Immature natural killer cell (primary cell): ENCODE data around the gene CHCHD6. TPM values are rescaled to one million over a fixed set of nuclear protein-coding genes. Genes with fewer than 3 reads are reported as not detected.

Experiments used
- DNase-seq, 3 donors: peaks; one replicate each; pipeline ENCODE4 v3.0.0; 2022; ENCODE audit warnings: mixed read lengths in 1 of 3
- H3K27ac Mint-ChIP-seq, 6 donors: one replicate each; pipeline ENCODE4 v1.8.0; 2020; ENCODE audit warnings: mixed read lengths in 6 of 6, mild to moderate bottlenecking in 5 of 6, inconsistent platforms in 4 of 6, moderate library complexity in 3 of 6
- H3K27me3 Mint-ChIP-seq, 3 donors: one replicate each; pipeline ENCODE4 v1.8.0; 2020 to 2021; ENCODE audit warnings: low read depth in 3 of 3, mild to moderate bottlenecking in 3 of 3, mixed read lengths in 3 of 3, moderate library complexity in 3 of 3, inconsistent platforms in 1 of 3
- H3K36me3 Mint-ChIP-seq, 3 donors: one replicate each; pipeline ENCODE4 v1.8.0; 2020; ENCODE audit warnings: mixed read lengths in 3 of 3, inconsistent platforms in 2 of 3, mild to moderate bottlenecking in 2 of 3
- H3K4me1 Mint-ChIP-seq, 2 donors: one replicate each; pipeline ENCODE4 v1.8.0; 2020; ENCODE audit warnings: inconsistent platforms in 2 of 2, mild to moderate bottlenecking in 2 of 2, mixed read lengths in 2 of 2, moderate library complexity in 1 of 2
- H3K4me3 Mint-ChIP-seq, 5 donors: one replicate each; pipeline ENCODE4 v1.8.0; 2020; ENCODE audit warnings: mild to moderate bottlenecking in 5 of 5, mixed read lengths in 5 of 5, inconsistent platforms in 3 of 5, moderate library complexity in 3 of 5
- H3K9me3 Mint-ChIP-seq, 6 donors: one replicate each; pipeline ENCODE4 v1.8.0; 2020; ENCODE audit warnings: mild to moderate bottlenecking in 6 of 6, mixed read lengths in 6 of 6, inconsistent platforms in 4 of 6, moderate library complexity in 3 of 6
- polyA plus RNA-seq, 3 donors: library from polyadenylated mRNA; unstranded; fragments of 300-500 nt; fragmentation: Illumina TruSeq; gene quantifications; one replicate each; pipeline ENCODE4 v1.2.3, GENCODE V29; 2021

CHCHD6 gene
- polyA plus RNA-seq, 3 donors from 2014 or later, result 9.7 to 12.9 (median 9.7) TPM

GRCh38 chr3:126758882-126759281, 54.8 kb downstream of the CHCHD6 start:
- Mint-ChIP-seq H3K9me3 (no peaks in the 10 kb centered on the region), H3K27ac (peak overlapping the region in 1 of 6 donors; percentile 55), H3K4me1 (peaks cover 0 to 6% of the 10 kb centered on the region in 2 donors), H3K36me3 (peaks cover 0 to 3% (median 0%) of the 10 kb centered on the region in 3 donors), H3K27me3 (peaks cover 0 to 1% (median 0%) of the 10 kb centered on the region in 3 donors), H3K4me3 (no peak overlapping the region)
- DNase-seq, result no peak

DNA sequence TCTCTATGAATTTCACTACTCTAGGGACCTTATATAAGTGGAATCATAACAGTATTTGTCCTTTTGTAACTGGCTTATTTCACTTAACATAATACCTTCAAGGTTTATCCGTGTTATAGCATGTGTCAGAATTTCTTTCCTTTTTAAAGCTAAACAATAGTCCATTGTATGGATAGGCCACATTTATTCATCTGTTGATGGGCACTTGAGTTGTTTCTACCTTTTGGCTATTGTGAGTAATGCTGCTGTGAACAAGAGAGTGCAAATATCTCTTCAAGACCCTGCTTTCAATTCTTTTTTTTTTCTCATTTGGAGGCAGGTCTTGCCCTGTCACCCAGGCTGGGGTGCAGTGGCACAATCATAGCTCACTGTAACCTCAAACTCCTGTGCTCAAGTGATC, 56.5 kb downstream of the CHCHD6 start:
- Mint-ChIP-seq H3K27me3 (peaks cover 0 to 1% (median 0%) of the 10 kb centered on the region in 3 donors), H3K27ac (no peak overlapping the region), H3K4me1 (peaks cover 0 to 6% of the 10 kb centered on the region in 2 donors), H3K9me3 (no peaks in the 10 kb centered on the region), H3K4me3 (no peak overlapping the region), H3K36me3 (peaks cover 0 to 8% (median 3%) of the 10 kb centered on the region in 3 donors)
- no peak for DNase-seq

DNA sequence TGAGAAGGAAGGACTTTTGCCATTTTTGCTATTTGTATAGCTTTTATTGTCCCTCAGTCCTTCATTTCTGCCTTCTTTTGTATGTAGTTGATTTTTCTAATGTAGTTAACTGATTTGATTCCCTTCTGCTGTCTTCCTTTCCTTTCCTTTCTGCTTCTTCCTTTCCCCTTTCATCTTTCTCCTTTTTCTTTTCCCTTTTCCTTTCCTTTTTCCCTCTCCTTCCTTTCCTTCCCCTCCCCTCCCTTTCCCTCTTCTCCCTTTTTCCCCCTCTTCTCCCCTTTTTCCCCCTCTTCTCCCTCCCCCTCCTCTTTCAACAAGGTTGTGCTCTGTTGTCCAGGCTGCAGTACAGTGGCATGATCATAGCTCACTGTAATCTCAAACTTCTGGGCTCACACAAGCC, 59.0 kb downstream of the CHCHD6 start:
- no peaks in the 10 kb centered on the region for H3K9me3 Mint-ChIP-seq
- DNase-seq, result no peak
- H3K36me3 Mint-ChIP-seq, result peaks cover 0 to 16% (median 12%) of the 10 kb centered on the region in 3 donors
- H3K27me3 Mint-ChIP-seq, result peaks cover 0 to 1% (median 1%) of the 10 kb centered on the region in 3 donors
- peaks cover 3 to 9% of the 10 kb centered on the region in 2 donors for H3K4me1 Mint-ChIP-seq
- H3K4me3 Mint-ChIP-seq, result no peak overlapping the region
- H3K27ac Mint-ChIP-seq, result no peak overlapping the region

DNA sequence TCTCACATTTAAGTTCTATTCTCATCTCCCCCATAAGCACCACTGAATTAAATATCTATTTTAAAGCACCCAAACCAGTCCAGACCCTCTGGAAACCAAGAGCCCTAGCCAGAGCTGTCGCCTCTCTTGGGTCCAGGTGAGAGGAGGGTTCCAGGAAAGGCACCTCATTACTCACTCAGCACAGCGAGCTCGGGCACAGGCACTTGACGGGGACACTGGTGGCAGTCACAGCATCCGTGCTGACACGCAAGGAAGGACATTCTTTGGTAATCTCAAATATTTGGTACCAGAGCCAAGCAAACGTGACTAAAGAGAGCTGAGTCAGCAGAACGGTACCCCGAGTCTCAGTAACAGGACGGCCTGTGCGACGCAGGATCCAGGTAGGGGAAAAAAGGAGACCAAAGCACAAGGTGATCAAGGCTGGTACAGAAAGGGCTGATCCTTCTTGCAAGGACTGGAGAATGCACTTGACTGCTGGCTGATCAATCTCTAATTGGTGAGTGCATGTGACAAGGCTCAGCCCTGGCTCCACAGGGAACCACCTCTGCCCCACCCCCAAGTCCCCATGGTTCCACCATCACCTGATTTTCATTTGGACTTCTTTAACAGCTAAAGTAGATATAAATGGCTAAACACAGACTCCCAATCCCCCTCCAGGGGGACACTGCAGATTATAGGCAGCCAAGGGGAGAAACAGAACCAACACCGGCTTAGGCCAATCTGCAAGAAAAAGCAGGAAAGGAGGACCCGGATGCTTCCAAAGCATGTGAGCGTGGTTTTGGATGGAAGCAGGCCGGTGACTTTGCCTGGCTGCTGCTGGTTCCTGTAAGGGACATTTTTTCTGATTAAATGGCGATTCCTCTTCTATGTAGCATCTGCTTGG, 61.4 kb downstream of the CHCHD6 start:
- H3K4me3 Mint-ChIP-seq, result no peak overlapping the region
- peaks cover 6 to 7% of the 10 kb centered on the region in 2 donors for H3K4me1 Mint-ChIP-seq
- peaks cover 0 to 1% (median 0%) of the 10 kb centered on the region in 3 donors for H3K27me3 Mint-ChIP-seq
- peaks cover 0 to 6% (median 2%) of the 10 kb centered on the region in 6 donors for H3K9me3 Mint-ChIP-seq
- no peak overlapping the region for H3K27ac Mint-ChIP-seq
- peaks cover 0 to 17% (median 13%) of the 10 kb centered on the region in 3 donors for H3K36me3 Mint-ChIP-seq
- no peak for DNase-seq

DNA sequence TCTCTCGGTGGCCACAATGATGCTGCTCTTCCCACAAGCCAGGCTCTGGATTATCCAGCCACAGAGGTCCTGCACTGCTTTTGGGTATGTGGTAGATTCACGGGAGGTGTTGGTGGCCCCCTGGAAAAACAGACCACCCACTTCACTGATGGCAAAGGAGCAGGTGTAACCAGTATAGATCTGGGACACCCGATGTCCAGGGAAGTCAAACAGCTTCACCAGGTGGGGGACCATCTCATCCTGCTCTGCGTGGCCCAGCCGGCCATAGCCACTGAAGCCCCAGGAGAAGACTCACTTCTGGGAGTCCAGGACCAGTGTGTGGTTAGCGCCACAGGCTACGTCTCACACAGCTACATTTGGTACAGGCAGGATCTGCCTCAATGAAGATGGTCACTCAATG, 62.6 kb downstream of the CHCHD6 start:
- peaks cover 6 to 7% of the 10 kb centered on the region in 2 donors for H3K4me1 Mint-ChIP-seq
- H3K36me3 Mint-ChIP-seq, result peaks cover 0 to 17% (median 13%) of the 10 kb centered on the region in 3 donors
- no peak overlapping the region for H3K27ac Mint-ChIP-seq
- peaks cover 0 to 15% (median 7%) of the 10 kb centered on the region in 6 donors for H3K9me3 Mint-ChIP-seq
- H3K27me3 Mint-ChIP-seq, result peaks cover 0 to 1% (median 0%) of the 10 kb centered on the region in 3 donors
- H3K4me3 Mint-ChIP-seq, result no peak overlapping the region
- no peak for DNase-seq

GRCh38 chr3:126768903-126769302, 64.9 kb downstream of the CHCHD6 start:
- H3K9me3 Mint-ChIP-seq, result peaks cover 6 to 19% (median 12%) of the 10 kb centered on the region in 6 donors
- H3K27me3 Mint-ChIP-seq, result peaks cover 0 to 6% (median 2%) of the 10 kb centered on the region in 3 donors
- no peak overlapping the region for H3K4me3 Mint-ChIP-seq
- H3K27ac Mint-ChIP-seq, result no peak overlapping the region
- peaks cover 0 to 21% (median 13%) of the 10 kb centered on the region in 3 donors for H3K36me3 Mint-ChIP-seq
- H3K4me1 Mint-ChIP-seq, result peaks cover 6 to 7% of the 10 kb centered on the region in 2 donors
- DNase-seq, result no peak

GRCh38 chr3:126770096-126770495, 66.1 kb downstream of the CHCHD6 start:
- DNase-seq, result no peak
- H3K9me3 Mint-ChIP-seq, result peaks cover 6 to 19% (median 12%) of the 10 kb centered on the region in 6 donors
- H3K4me1 Mint-ChIP-seq, result peaks cover 6 to 7% of the 10 kb centered on the region in 2 donors
- peaks cover 0 to 18% (median 9%) of the 10 kb centered on the region in 3 donors for H3K36me3 Mint-ChIP-seq
- H3K4me3 Mint-ChIP-seq, result no peak overlapping the region
- H3K27me3 Mint-ChIP-seq, result peaks cover 0 to 6% (median 2%) of the 10 kb centered on the region in 3 donors
- no peak overlapping the region for H3K27ac Mint-ChIP-seq

GRCh38 chr3:126773167-126773566, 69.1 kb downstream of the CHCHD6 start:
- Mint-ChIP-seq H3K36me3 (peaks cover 0 to 9% (median 0%) of the 10 kb centered on the region in 3 donors), H3K27me3 (peaks cover 0 to 4% (median 2%) of the 10 kb centered on the region in 3 donors)

GRCh38 chr3:126773783-126774182, 69.7 kb downstream of the CHCHD6 start:
- peaks cover 0 to 4% (median 2%) of the 10 kb centered on the region in 3 donors for H3K27me3 Mint-ChIP-seq
- no peak overlapping the region for H3K27ac Mint-ChIP-seq
- peaks cover 0 to 8% (median 0%) of the 10 kb centered on the region in 3 donors for H3K36me3 Mint-ChIP-seq
- no peaks in the 10 kb centered on the region for H3K4me1 Mint-ChIP-seq
- DNase-seq, result no peak
- H3K4me3 Mint-ChIP-seq, result no peak overlapping the region
- peaks cover 6 to 19% (median 12%) of the 10 kb centered on the region in 6 donors for H3K9me3 Mint-ChIP-seq

More at GRCh38 chr3:126773167-126773566, 69.1 kb downstream of the CHCHD6 start:
- peaks cover 1 to 3% of the 10 kb centered on the region in 2 donors for H3K4me1 Mint-ChIP-seq
- H3K4me3 Mint-ChIP-seq, result no peak overlapping the region
- peaks cover 6 to 19% (median 12%) of the 10 kb centered on the region in 6 donors for H3K9me3 Mint-ChIP-seq
- H3K27ac Mint-ChIP-seq, result no peak overlapping the region
- DNase-seq, result no peak

DNA sequence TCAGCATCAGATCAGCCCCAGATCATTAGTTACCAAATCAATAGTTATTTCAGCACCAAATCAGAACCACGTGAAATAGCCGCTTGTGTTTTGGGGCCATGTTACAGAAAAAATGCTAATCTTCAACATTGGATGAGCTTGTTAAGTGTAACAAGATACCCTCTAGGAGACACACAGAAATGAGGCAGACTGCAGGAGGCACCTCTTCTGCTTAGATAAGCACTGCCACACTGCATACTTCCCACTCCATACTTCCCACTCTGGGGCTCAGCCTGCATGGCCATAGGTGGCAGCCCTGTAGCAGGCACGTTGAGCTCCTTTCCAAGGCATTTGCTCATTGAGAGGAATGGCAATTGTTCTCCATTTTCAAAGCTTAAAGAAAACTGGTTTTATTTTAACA, 73.3 kb downstream of the CHCHD6 start:
- Mint-ChIP-seq H3K4me1 (no peaks in the 10 kb centered on the region), H3K4me3 (no peak overlapping the region), H3K36me3 (peaks cover 0 to 8% (median 0%) of the 10 kb centered on the region in 3 donors), H3K27me3 (peaks cover 0 to 4% (median 1%) of the 10 kb centered on the region in 3 donors), H3K9me3 (peaks cover 2 to 4% (median 3%) of the 10 kb centered on the region in 6 donors), H3K27ac (no peak overlapping the region)
- no peak for DNase-seq

GRCh38 chr3:126780666-126781065, 76.6 kb downstream of the CHCHD6 start:
- Mint-ChIP-seq H3K4me1 (peaks cover 5 to 6% of the 10 kb centered on the region in 2 donors), H3K4me3 (no peak overlapping the region), H3K27ac (no peak overlapping the region), H3K27me3 (peaks cover 0 to 3% (median 3%) of the 10 kb centered on the region in 3 donors), H3K9me3 (peaks cover 0 to under 1% (median 0%) of the 10 kb centered on the region in 6 donors), H3K36me3 (peaks cover 0 to 12% (median 0%) of the 10 kb centered on the region in 3 donors)
- DNase-seq, result no peak

DNA sequence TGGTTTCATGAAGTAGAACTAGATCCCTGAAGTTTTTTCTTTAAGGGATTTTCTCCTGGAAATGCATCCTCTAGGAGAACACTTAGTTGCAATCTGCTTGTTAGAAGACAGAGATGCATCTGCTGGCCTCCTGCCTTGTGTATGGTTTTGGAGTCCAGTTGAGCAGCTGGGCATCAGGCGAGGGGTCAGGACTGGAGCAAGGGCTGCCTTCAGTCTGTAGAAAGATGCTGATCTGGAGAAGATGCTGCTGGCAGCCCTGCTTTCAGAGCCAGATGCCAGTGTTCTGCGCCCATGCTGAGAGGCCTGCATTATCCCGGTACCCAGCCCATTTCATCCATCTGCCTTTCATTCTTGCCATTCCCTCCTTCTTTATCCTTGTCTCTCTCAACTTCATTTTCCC, 77.4 kb downstream of the CHCHD6 start:
- Mint-ChIP-seq H3K9me3 (peaks cover 0 to 2% (median 0%) of the 10 kb centered on the region in 6 donors), H3K36me3 (peaks cover 0 to 14% (median 0%) of the 10 kb centered on the region in 3 donors), H3K27ac (no peak overlapping the region), H3K27me3 (peaks cover 0 to 3% (median 3%) of the 10 kb centered on the region in 3 donors), H3K4me1 (peaks cover 5 to 6% of the 10 kb centered on the region in 2 donors), H3K4me3 (no peak overlapping the region)
- no peak for DNase-seq

- H3K27me3 Mint-ChIP-seq, result peaks cover 0 to 3% (median 3%) of the 10 kb centered on the region in 3 donors
- DNase-seq, result no peak
- H3K4me3 Mint-ChIP-seq, result no peak overlapping the region
- H3K9me3 Mint-ChIP-seq, result peaks cover 0 to 2% (median 0%) of the 10 kb centered on the region in 6 donors
- no peak overlapping the region for H3K27ac Mint-ChIP-seq
- peaks cover 5 to 6% of the 10 kb centered on the region in 2 donors for H3K4me1 Mint-ChIP-seq
- H3K36me3 Mint-ChIP-seq, result peaks cover 0 to 14% (median 0%) of the 10 kb centered on the region in 3 donors
Observed at GRCh38 chr3:126781889-126782491, 78.0 kb downstream of the CHCHD6 start.
